NCI-H446 treated with DMSO at 0.1 percent for 48 hours (cell line): ENCODE results near the gene TARBP1.
"Not testable (repeated sequence)": the region's sequence is repeated elsewhere in the genome, so short reads cannot be mapped to it uniquely, and the experiment has no call there.

Experiments used
- DNase-seq: peaks from one replicate; lab custom pipeline; 2025; lab: John Stamatoyannopoulos, UW

Gene TARBP1, protein sequence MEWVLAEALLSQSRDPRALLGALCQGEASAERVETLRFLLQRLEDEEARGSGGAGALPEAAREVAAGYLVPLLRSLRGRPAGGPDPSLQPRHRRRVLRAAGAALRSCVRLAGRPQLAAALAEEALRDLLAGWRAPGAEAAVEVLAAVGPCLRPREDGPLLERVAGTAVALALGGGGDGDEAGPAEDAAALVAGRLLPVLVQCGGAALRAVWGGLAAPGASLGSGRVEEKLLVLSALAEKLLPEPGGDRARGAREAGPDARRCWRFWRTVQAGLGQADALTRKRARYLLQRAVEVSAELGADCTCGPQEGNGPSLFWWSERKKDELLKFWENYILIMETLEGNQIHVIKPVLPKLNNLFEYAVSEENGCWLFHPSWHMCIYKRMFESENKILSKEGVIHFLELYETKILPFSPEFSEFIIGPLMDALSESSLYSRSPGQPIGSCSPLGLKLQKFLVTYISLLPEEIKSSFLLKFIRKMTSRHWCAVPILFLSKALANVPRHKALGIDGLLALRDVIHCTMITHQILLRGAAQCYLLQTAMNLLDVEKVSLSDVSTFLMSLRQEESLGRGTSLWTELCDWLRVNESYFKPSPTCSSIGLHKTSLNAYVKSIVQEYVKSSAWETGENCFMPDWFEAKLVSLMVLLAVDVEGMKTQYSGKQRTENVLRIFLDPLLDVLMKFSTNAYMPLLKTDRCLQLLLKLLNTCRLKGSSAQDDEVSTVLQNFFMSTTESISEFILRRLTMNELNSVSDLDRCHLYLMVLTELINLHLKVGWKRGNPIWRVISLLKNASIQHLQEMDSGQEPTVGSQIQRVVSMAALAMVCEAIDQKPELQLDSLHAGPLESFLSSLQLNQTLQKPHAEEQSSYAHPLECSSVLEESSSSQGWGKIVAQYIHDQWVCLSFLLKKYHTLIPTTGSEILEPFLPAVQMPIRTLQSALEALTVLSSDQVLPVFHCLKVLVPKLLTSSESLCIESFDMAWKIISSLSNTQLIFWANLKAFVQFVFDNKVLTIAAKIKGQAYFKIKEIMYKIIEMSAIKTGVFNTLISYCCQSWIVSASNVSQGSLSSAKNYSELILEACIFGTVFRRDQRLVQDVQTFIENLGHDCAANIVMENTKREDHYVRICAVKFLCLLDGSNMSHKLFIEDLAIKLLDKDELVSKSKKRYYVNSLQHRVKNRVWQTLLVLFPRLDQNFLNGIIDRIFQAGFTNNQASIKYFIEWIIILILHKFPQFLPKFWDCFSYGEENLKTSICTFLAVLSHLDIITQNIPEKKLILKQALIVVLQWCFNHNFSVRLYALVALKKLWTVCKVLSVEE (N-terminal part only)

DNA sequence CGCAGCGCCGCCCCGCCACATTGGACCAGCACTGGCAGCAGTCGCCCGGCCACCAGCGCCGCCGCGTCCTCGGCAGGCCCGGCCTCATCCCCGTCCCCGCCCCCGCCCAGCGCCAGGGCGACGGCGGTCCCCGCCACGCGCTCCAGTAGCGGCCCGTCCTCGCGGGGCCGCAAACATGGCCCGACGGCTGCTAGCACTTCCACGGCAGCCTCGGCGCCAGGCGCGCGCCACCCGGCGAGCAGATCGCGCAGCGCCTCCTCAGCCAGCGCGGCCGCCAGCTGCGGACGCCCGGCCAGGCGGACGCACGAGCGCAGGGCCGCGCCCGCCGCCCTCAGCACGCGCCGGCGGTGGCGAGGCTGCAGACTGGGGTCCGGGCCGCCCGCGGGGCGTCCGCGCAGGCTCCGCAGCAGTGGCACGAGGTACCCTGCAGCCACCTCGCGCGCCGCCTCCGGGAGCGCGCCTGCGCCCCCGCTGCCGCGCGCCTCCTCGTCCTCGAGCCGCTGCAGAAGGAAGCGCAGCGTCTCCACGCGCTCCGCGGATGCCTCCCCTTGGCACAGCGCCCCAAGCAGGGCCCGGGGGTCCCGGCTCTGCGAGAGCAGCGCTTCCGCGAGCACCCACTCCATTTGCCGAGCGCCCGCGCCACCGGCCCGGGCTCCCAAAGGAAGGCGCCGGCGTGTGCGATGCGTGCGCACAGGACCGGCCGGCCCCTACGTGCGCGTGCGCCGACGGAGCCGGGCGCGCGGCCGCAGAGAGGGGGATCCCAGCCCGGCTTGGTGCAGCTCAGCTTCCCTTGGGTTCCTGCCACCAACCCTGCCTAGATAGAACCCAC lies at the start of gene TARBP1:
Gene TARBP1, minus strand, starts transcription at position 699 of the 829 bp plus-strand sequence. Its CDS starts 76 bp downstream, at position 623.
- DNase-seq = peak; percentile 53

DNA sequence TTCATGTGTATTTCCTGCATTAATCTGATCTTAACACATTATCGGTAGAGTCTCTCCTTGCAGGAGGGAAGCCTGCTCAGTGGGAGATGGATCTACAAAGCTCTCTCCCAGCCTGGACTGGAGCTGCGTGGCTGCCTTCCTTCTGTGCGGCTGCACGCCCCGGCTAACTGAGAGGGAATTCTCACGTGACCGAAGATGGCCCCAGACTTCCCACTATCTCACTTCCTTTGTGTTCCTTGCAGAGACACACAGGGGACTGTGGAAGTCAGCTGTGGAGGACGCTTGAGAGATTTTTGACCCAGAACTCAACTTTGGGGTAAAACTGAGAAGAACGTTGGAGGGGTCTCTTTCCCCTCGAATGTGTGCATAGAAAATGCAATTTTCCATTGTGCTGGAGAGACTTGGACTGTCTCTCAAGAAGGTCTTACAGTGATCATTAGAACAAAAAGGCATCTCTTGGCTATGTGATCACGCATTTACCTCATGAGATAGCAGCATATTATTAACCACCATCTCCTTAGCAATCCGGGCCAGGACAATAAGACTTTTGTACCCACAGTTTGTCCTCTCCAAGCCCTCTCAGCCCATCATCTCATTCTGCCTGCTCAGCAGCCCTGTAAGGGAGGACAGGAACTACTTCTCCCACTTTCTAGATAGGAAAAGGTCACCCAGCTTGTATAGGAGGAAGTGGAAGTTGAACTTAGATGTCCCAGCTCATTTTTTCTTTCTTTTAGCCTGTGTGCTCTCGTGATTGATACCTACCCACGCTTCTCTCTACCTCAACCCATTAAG lies 49.3 kb upstream of the TARBP1 start:
- DNase-seq = no peak

DNA sequence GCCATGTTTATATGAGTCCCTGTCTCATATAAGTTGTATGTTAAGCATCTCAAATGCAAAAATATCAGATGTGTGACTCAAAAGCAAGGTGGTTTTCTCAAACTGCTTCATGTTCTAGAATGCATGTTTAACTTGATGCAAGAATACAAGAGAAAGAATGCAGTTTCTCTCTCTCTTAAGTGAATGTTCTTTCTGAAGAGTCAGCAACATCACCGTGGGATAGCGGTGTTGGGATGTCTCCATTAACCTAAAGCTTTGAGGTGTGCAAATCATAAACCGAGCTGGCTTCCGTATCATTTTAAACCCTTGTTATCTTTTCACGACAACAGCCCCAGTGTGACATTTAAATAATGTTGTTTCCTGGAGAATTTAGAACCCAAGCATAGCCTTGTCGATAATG lies 48.4 kb upstream of the TARBP1 start:
- no peak for DNase-seq

DNA sequence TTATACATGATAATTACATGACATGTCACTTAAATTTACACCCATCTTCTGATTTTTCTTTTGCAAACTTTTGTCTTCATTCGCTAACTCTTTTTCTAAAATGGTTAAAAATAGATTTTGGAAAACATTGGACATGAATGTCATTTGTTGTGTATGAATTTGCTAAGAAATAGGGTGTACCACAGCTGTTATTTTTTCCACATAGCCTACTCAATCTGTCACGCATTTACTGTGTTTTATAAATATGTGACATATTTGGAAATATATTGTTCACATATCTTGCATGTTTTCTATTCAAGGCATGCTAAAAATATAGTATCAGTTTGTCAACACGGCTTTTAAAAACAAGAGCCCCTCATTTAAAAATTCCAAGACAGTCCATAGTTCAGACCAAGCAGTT lies 47.9 kb upstream of the TARBP1 start:
- DNase-seq = no peak

DNA sequence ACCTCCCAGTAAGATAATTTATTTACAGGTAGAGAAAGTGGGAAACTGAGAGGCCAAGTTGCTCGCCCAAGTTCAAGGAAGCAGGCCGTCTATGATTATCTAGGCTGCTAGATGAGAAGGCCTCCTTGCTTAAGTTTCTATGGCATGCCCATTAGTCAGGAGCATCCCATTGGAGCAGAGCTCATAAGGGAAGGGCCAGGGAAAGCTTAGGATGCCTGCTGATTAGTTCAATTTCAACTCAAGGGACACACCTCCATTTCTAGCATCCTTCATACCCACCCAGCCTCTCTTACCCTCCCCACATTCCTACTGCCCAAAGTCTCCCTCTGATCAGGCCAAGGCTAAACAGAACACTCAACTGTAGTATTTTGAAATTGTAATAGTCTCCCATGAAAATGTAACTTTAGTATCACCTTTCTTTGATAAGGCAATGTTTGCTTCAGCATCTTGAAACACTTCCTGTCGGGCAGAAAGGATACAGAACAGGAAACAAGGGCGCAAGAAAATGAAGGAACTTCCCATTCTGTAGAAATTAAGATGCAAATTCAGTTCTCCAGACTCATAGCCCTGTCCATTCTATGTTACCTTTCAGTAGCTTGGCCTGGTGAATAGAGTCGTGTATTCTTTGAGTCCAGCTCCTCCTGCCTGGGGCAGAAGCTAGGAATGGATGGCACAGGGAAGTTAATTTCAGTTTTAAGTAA lies 46.3 kb upstream of the TARBP1 start:
- no peak for DNase-seq

DNA sequence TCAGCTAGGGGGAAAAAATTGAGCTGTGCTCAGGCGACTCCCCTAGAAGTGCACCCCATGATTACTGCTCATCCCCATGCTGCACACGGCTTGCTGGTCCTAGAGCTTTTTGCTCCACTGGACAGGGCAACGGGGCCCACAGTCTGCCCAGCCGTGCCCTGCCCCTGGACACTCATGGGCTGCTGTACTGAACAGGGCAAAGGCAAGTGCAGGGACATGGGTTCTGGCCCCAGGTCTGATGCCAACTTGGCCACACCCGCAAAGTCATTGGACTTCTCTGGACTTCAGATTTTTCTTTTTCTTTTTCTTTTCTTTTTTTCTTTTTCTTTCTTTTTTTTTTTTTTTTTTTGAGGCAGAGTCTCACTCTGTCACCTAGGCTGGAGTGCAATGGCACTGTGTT lies 42.9 kb upstream of the TARBP1 start:
- no peak for DNase-seq

DNA sequence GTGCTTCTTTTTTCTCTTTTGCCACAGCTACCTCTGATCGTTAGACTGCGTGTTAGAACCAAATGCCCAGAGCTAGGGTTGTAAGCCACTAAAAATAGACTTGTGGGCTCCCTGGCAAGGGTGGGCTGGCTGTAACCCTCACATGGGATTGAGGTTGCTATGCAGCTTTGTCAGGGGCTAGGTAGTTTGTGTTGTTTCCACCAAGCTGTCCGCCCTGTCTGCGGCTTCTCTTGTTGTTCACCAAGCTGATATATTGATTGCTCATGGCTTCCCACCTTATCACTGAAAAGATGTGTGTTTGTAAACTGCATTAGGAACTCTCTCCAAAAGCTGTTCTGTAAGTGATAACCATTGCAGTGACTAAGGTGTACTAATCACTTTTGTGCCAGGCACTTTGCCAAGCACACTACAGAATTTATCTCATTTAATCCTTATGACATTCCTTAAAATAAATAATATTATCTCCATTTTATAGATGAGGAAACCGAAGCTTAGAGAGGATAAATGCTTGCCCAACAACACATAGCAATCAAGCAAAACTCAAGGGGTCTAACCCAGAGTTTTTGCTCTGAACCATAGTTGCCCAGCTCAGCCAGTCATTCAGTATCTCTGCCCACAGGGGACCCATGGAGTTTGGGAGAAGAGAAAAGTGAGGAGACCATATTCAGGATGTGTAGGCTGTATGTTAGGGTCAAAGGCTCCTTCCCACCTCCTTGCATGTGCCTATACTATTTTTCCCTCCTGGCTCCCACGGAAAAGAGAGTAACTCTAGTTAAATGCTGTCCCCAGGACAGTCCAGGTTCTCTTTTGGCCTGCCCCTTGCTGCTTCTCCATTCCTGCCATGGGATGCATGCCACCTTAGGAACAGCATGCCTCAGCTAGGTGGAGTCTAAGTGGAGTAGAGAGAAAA lies 42.2 kb upstream of the TARBP1 start:
- DNase-seq = no peak

DNA sequence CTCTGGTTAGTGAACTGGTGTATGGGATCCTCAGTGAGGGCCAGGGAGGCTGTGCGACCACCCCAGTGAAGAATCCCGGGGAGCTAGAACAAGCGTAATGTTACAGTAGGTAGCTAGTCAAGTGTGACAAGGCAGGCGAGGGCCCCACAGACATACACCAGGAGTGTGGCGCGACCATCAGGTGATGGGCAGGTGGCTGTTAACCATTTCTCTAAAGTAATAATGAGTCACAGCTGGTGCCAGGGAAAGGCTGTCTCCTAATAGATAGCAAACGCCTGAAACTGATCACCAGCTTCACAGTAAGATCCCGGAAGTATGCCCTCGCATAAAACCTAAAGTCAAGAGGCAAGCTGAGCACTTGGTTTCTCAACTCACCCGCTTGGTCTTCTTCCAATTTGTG lies 40.5 kb upstream of the TARBP1 start:
- no peak for DNase-seq

DNA sequence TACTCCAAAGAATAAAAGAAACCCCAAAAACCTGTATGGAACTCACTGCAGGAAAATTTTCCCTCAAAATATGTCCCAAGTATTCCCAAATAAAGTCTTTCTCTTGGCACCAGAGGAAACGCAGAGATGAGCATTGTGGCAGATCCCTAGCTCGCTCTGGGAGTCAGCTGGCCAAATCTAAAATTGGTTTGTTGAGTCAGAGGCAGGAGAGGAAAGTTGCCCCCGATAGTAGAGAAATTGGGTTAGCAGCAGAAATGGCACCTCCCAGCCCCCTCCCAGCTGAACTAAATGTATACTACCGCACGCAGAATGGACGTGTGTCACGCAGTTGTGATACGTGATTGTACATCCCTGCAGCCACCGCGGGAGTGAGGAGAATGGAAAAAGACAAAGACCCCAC lies 39.9 kb upstream of the TARBP1 start:
- DNase-seq = no peak

DNA sequence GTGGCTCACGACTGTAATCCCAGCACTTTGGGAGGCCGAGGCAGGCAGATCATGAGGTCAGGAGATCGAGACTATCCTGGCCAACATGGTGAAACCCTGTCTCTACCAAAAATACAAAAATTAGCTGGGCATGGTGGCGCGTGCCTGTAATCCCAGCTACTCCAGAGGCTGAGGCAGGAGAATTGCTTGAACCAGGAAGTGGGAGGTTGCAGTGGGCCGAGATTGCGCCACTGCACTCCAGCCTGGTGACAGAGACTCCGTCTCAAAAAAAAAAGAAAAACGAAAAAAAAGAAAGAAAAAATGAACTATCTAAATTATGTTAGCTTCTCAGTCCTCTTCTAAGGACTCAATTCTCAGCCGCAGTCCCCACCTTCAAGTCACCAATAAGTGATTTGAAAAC lies 39.1 kb upstream of the TARBP1 start:
- DNase-seq = not testable (repeated sequence)

DNA sequence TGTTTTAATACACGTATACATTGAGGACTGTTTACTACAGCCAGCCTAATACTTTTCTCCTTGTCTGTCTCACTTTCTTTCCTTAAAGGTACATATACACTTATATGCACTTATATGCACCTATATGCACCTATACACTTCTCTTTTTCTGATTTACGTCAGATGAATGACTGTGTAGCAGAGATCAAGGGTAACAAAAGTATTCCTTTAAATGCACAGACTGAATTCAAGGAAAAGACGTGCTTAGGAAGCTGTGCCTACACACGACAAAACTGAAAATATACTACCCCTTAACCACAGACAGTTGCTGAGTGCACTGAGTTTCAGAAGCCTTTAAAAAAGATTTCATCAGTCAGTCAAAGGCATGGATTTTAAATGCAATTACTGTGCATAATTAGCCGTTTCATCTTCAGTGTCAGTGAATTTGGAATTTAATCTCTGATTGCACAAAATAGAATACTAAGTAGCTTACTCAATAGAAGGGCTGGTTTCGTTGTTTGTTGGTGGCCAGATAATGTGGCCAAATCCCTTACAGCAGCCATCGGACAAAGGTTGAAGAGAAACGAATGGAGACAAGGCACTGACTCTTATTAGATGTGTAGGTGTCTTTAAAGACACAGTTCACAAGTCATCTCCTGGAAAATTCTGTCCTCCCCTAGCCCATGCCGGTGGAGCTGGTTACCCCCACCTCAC lies 38.3 kb upstream of the TARBP1 start:
- DNase-seq = no peak

DNA sequence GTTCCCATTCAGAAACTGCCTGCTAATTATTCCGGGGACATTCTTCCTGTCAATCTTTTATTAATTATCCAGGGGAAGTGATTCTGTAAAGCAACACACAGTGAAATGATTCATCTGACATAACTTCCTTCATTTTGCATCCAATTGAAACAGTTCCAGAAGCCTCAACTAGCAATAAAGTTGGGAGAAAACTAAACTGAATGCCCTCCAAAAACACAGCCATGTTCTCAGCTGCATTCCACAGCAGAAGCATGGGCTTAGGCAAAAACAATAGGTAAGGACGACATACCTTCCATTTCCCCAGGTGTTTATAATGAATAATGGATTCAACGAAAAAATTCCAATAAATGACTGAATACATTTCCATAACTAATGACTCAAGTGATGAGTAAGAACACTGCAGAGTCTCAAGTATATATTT lies 36.9 kb upstream of the TARBP1 start:
- no peak for DNase-seq

DNA sequence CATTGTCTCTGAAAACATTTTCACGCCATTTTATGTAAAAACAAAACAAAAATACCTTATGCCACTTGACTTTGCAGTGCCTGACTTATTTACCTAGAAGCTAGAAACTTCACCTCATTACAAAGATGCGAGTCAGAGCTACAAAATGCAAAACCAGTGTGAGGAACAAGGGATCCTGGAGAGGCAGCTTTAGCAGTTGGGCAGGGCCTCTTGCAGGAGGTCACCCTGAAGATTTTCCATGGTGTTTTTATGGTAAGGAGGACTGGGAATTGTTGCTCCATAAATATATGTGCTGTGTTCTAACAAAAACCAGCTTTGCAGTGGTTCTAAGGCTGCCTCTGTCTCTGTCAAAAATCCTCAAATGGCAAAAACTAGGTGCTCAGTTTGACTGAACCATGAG lies 36.4 kb upstream of the TARBP1 start:
- no peak for DNase-seq

DNA sequence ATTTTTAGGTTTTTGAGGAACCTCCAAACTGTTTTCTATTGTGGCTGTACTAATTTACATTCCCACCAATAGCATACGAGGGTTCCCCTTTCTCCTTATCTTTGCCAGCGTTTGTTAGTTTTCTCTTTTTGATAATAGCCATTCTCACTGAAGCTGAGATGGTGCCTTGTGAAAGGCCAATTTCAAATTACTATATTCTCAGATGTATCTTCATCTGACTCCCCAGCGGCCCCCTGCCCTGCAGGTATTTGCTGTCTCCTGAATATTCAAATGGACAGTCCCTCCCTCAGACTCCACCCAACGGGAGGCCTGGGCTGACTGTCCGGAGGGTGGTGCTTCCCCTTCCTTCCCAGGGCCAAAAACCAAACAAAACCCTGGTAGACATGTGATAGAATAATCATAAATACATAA lies 33.5 kb upstream of the TARBP1 start:
- no peak for DNase-seq

DNA sequence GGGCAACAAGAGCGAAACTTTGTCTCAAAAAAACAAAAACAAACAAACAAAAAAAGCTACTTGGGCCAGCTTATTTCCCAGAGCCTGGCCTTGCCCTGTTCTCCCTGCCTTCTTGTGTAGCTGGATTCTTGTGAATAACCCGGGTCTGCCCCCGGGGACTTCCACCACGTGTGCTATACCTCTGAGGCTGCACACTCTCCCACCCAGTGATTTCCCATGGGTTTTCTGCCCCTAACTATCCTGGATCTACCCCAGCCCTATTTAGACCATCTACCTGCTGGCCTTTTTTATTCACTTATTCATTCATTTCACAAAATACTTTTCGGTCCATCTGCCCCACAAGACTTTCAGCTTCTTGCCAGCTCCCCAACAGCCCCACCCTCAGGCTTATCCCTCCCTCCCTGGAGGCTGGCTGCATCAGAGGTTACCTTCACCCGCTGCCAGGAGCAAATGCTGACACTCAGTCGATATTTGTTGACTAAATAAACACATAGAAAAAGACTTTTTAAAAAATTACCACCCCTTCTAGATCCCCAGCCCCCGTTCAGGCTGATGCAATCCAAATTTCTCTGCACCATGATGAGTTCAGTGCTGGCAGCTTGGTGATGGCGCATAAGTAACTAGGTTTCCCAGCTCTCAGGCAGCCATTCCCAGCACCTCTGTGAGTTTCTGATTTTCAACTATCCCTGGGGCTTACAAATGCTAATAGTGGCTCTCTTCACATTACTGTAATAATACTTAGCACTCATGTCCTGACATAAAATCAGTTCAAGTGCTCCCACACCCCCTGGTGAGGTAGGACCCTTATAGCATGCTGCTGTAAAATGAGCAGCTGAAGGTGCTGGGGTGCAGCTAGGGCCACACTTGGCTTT lies 30.7 kb upstream of the TARBP1 start:
- no peak for DNase-seq

DNA sequence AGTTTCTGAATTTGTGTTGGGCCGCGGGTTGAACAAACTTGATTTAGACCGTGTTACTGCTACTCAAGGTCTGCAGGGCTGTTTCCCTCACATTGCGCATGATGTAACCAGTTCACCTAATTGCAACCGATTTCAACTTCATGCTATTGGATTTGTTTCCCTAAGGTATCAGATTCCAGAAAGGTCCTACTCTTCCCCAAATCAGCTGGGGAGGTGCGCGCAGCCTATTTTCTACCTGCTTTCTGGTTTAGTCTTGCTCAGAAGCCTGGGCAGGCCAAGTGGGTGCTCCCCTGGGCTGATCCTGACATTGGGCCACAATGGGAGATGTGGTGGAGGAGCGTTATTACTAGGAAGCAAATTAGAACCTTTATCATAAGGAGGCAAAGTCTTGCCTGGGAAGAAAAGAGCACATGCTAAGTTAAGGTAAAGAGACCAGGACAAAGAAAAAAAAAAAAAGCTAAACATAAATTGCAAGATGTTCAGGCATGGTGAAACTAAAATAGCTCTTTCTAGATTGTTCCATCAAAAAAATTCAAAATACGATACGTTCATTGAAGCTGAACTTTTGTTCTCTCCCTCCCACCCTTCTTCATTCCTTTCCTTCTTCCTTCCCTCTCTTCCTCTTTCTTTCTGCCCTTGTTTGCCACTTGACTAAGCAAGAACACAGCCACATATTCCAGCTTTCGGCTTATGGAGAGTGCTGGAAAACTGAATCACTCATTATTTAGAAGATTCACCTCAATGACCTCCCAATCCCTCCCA lies 28.8 kb upstream of the TARBP1 start:
- no peak for DNase-seq
